WI38 (cell line): ENCODE results near the gene LIMK2.
"Not testable (repeated sequence)": the region's sequence is repeated elsewhere in the genome, so short reads cannot be mapped to it uniquely, and the experiment has no call there.

Experiments used
- H3K4me3 ChIP-seq: 2 replicates; pipeline ENCODE4 v1.5.1; 2011; ENCODE audit warnings: low read depth, mild to moderate bottlenecking, control low read depth, low read length
- TF ChIP-seq, protein P1 (sequence below): IDR thresholded peaks from 2 replicates; pipeline ENCODE4 v1.5.1; 2012; ENCODE audit warnings: low read depth, mild to moderate bottlenecking, control low read depth, low read length

Gene LIMK2

GRCh38 chr22:31221084-31221483 lies 9.0 kb downstream of the LIMK2 start:
- TF ChIP-seq, protein P1, sequence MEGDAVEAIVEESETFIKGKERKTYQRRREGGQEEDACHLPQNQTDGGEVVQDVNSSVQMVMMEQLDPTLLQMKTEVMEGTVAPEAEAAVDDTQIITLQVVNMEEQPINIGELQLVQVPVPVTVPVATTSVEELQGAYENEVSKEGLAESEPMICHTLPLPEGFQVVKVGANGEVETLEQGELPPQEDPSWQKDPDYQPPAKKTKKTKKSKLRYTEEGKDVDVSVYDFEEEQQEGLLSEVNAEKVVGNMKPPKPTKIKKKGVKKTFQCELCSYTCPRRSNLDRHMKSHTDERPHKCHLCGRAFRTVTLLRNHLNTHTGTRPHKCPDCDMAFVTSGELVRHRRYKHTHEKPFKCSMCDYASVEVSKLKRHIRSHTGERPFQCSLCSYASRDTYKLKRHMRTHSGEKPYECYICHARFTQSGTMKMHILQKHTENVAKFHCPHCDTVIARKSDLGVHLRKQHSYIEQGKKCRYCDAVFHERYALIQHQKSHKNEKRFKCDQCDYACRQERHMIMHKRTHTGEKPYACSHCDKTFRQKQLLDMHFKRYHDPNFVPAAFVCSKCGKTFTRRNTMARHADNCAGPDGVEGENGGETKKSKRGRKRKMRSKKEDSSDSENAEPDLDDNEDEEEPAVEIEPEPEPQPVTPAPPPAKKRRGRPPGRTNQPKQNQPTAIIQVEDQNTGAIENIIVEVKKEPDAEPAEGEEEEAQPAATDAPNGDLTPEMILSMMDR, result no peak

GRCh38 chr22:31222736-31223135 lies 10.6 kb downstream of the LIMK2 start:
- TF ChIP-seq, protein P1, result no peak
- H3K4me3 ChIP-seq, result no peak overlapping the region

More at GRCh38 chr22:31221084-31221483, 9.0 kb downstream of the LIMK2 start:
- no peak overlapping the region for H3K4me3 ChIP-seq

- no peak overlapping the region for H3K4me3 ChIP-seq
- TF ChIP-seq, protein P1, result no peak
These were observed 11.7 kb downstream of the LIMK2 start for GRCh38 chr22:31223786-31224191.

DNA sequence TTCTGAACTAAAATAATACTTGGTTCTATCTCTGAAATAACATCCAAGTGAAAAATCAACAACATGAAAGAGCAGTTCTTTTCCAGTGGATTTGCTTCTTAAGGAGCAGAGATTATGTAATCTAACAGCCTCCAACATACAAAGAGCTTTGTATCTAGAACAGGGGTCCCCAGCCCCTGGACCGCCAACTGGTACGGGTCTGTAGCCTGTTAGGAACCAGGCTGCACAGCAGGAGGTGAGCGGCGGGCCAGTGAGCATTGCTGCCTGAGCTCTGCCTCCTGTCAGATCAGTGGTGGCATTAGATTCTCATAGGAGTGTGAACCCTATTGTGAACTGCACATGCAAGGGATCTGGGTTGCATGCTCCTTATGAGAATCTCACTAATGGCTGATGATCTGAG lies 12.6 kb downstream of the LIMK2 start:
- not testable (repeated sequence) for H3K4me3 ChIP-seq

DNA sequence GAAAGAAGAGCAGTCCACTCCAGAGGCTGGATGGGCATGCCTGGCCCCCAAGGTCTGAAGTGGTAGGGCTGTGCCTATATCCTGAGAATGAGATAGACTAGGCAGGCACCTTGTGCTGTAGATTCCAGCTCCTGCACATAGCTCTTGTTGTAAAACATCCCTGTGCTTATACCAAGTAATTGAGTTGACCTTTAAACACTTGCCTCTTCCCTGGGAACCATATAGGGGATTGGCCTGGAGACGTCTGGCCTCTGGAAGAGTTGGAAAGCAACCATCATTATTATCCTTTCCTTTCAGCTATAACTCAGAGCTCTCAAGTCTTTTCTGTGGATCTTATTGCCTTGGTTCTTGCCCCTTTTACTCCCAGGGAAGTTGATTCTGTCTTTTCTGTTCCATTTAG lies 15.1 kb downstream of the LIMK2 start:
- H3K4me3 ChIP-seq, result no peak overlapping the region
- TF ChIP-seq, protein P1, result no peak

DNA sequence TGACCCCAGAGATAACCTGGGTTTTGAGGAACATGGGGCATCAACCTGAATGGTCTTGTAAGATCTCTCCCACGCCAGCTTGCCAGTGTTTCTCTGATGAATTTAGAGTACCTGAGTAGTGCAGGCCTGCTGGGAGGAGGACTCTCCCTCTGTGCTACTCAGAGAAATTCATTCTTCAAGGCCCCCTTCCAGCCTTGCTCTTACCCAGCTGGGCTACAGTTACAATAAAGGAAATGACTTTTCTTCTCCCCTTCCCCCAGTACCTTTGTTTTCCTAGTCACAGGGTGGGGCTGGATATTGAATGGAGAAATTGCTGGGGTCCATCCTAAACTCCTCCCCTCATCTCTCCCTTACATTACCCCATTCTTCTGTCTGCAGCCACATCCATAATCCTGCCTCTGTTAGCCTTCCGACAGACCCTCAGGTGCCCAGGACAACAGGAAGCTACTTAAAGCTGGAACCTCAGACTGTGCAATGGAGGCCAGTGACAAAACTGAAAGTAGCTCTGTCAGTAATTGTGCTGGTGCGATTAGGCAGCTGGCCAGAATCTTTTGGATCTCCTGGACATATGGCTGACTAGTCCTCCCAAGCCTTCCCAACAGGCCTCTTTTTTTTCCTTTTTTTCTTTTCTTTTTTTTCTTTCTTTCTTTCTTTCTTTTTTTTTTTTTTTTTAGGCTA lies 17.4 kb downstream of the LIMK2 start:
- H3K4me3 ChIP-seq, result no peak overlapping the region
- TF ChIP-seq, protein P1, result no peak

DNA sequence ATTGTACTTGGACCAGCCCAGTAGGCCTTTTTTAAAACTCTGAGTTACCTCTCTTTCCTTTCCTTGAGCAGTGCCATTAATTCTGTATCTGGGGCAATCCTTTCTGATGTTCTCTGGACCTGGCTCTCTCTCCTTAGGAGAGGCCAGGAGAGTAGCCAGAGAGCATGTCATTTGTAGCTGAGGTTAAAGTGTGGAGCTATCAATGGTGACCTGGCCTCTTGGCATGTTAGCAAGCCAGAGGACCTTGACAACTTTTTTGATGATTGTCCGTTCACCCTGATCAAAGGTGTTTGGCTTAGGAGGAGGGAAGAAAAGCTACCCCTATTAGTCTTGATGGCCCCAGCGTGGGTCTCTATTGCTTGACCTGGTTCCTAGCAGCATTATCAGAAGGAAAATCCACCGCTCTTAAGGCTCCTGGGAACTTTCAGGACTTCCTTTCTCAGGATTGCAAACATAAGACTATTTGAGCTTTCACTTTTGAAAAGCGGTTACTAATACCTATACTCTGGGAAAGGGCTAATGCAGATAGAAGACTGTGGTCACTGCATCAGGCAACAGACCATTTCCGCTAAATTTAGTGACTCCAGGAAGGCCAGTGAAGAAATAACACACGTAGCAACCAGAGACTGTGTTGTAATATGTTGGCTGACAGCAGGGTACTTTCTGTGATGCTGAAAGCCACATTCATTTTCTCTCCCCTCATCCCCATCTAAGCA lies 18.2 kb downstream of the LIMK2 start:
- no peak overlapping the region for H3K4me3 ChIP-seq
- TF ChIP-seq, protein P1, result no peak
